HEK293T (cell line): Measurements from ENCODE around the gene SOD3.

Experiments
- BHLHE40 ChIP-seq: fragments of 450-650 bp; IDR thresholded peaks from 2 replicates; pipeline ENCODE4 v1.6.1; 2016; ENCODE audit warnings: mild to moderate bottlenecking, moderate library complexity, borderline replicate concordance
- FOXA1 ChIP-seq: fragments of 450-650 bp; IDR thresholded peaks from 2 replicates; pipeline ENCODE4 v1.6.1; 2016; ENCODE audit warnings: mild to moderate bottlenecking
- LEF1 ChIP-seq: fragments of 450-650 bp; IDR thresholded peaks from 2 replicates; pipeline ENCODE4 v1.6.1; 2017; ENCODE audit warnings: mild to moderate bottlenecking, borderline replicate concordance
- SP1 ChIP-seq: fragments of 450-650 bp; IDR thresholded peaks from 2 replicates; pipeline ENCODE4 v1.6.1; 2017

GRCh38 chr4:24843096-24843495 lies 47.7 kb downstream of the SOD3 start:
- TF ChIP-seq LEF1 (no peak), BHLHE40 (no peak), FOXA1 (no peak), SP1 (no peak)
